ENCODE measurements around the gene BBS10.
"Not testable (repeated sequence)": the region's sequence is repeated elsewhere in the genome, so short reads cannot be mapped to it uniquely, and the experiment has no call there.

The BBS10 gene

DNA sequence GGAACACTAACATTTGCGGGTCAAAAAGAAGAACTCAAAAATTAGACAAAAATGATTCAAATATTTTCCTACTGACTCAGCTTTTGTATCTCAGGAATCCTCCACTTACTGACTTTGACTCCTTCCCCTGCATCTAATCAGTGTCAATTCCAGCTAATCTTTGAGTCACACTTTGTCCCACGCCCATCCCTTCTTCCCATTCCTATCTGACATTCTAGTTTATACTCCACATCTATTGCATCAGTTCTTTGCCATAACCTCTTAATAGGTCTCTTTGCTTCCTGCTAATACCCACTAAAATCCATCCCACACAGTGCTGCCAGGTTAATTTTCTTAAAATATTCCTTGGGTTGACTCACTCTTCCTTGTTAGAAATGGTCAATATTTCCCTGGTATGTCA lies 19.1 kb downstream of the BBS10 start:
- no peak for DNase-seq

DNA sequence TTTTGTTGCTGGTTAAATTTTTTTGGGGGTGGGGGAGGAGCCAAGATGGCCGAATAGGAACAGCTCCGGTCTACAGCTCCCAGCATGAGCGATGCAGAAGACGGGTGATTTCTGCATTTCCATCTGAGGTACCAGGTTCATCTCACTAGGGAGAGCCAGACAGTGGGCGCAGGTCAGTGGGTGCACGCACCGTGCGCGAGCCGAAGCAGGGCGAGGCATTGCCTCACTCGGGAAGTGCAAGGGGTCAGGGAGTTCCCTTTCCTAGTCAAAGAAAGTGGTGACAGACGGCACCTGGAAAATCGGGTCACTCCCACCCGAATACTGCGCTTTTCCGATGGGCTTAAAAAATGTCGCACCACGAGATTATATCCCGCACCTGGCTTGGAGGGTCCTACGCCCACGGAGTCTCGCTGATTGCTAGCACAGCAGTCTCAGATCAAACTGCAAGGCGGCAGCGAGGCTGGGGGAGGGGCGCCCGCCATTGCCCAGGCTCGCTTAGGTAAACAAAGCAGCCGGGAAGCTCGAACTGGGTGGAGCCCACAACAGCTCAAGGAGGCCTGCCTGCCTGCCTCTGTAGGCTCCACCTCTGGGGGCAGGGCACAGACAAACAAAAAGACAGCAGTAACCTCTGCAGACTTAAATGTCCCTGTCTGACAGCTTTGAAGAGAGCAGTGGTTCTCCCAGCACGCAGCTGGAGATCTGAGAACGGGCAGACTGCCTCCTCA lies 28.5 kb downstream of the BBS10 start:
- not testable (repeated sequence) for DNase-seq

DNA sequence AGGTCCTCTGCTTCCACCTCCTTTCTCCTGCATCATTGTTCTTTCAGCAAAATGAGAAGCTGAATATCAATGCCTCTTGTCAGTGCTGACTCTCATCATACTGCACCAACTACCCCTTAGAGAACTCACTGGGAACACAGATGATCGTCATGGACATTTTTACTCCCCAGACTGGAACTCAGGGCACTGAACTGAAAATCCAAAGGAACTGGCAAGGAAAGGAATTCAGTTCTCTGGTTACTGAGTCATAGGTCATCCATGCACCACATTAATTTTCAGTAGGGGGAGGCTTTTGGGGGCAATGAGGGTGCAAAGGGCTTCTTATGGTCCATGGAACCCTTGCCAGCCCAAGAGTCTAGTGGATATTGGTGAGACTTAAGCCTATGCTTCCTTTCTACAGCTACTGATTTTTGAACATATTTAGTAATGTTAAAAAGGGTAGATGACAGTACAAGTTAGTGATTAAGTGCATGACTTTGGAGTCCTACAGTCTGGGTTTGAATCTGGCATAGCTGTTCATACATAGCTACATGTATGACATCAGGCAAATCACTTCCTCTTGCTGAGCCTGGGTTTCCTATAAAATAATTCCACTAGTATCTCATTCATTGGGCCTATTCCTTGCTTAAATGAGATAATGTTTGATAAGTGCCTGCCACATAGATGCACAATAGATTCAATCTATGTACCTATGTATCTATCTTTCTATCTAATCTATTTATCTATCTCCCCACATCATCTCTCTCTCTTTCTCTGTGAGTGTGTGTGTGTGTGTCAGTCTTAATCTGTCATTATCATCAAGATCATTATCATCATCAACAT lies 29.2 kb downstream of the BBS10 start:
- no peak for DNase-seq

DNA sequence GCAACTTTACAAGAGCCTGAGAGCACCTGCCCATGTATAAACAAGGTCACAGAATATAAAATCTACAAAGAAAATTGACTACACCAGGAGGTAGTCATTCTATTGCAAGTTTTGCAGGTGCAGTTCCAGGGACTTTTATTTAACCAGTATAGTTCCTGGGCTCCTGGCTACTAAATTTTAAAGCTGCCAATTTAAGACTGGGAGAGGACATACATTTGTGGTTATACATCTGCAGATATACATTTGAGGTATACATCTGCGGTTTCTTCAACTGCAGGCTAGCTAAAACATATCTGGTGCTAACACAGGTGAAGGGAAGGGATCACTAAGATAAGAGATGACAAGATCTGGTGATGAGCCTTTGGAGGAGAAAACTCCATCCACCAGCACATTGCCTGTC lies 30.2 kb downstream of the BBS10 start:
- DNase-seq, result no peak

DNA sequence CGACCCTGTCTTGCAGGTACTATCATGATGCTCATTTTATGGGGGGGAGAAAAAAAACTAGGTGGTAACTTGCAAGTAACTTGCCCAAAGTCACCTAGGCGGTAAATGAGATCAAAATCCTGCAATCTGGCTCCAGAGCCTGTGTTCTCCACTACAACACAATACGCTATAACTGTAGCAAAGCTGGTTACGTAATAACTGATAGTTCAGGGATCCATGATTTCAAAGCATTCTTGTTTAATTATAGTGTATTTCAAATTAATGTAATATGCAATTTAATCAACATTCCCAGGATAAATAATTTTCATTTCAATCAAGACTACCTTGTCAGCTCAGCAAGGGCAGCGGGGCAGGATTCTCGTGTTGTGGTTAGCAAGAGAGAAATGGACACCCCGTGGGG lies 31.7 kb downstream of the BBS10 start:
- no peak for DNase-seq

DNA sequence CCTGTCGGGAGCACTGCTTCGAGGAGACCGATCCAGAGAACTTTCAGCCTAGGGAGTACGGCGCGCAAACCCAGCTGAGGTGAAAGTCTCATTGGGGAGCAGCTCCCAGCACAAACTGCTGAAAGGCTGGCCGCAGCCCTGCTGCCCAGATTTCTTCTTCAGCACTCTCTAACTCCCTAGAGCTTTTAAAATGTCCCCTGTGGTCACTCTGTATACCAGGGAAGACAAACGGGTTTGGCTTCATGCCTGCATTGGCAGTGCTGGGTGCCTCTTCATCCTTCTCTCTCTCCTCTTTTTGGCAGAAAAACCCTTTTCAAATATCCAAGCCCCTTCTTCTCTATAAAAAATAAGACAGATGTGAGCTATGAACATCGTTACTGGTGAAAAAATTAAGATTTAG lies 34.9 kb downstream of the BBS10 start:
- no peak for DNase-seq

DNA sequence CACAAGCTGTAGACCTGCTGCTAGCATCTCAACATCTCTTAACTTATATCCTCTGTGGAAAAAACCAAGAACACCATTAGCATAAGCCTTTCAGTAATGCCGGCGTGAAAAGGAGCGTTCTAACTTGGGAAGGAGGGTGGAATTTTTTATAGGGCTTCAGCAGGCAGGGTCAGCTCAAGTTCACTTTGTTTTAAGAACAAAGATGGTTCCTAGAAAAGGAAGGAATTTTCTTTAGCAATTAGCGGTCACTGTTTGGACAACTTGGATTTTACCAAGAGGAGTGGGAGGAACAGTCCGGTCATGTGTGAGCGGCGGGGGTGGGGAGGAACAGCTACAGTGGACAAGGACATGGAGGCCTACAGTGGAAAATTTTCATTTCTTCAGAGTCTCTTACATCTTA lies 35.9 kb downstream of the BBS10 start:
- DNase-seq, result no peak

DNA sequence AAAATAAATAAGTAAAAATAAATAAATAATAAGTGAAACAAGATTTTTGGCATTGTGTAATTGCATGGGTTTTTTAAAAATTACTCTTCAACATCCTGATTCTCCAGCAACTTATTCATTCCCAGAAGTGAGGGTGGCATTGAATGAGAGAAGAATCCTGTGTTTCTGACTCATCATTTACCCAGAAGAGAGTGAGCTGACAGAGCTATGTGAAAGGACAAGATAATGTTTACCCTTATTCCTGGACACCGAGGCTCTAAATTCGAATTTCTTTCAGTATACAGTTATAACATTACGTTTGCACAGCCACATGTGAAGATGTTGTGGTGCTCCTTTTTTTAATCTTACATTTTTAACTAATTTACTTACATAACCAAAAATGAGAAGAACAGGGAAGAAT lies 36.4 kb downstream of the BBS10 start:
- no peak for DNase-seq

DNA sequence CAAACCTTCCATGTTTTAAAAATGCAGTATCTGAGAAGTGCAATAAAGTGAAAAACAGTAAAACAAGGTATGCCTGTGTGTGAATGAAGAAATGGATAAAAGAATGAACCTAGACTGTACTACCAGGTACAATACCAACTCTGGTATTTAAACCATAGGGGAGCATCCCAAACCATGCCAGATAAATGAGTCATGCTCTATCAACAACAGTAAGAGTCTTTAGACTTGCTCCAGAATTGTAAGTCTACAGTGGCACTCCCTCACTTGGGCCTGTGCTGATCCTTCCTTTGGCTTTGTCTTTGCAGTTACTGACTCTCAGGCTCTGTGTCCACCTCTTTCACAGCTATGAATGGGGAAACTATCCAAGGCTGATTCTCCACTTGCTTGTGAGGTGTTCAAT lies 38.1 kb downstream of the BBS10 start:
- no peak for DNase-seq

DNA sequence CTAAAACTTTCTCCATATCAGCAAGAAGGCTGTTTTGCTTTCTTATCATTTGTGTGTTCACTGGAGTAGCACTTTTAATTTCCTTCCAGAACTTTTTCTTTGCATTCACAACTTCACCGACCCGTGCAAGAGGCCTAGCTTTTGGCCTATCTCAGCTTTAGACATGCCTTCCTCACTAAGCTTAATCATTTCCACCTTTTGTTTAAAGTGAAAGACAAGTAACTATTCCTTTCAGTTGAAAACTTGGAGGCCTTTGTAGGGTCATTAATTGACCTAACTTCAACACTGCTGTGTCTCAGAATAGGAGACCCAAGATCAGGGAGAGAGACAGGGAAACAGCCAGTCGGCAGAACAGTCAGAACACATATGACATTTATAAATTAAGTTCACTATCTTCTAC lies 39.3 kb downstream of the BBS10 start:
- no peak for DNase-seq

DNA sequence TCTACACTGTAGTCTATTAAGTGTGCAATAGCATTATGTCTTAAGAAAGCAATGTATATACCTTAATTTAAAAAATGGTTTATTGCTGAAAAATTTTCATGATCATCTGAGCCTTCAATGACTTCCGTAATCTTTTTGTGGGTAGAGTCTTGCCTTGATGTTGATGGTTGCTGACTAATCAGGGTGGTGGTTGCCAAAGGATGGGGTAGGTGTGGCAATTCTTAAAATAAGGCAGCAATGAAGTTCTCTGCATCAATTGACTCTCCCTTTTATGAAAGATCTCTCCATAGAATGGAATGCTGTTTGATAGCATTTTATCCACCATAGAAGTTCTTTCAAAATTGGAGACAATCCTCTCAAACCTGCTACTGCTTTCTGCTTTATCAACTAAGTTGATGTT lies 41.1 kb downstream of the BBS10 start:
- no peak for DNase-seq

DNA sequence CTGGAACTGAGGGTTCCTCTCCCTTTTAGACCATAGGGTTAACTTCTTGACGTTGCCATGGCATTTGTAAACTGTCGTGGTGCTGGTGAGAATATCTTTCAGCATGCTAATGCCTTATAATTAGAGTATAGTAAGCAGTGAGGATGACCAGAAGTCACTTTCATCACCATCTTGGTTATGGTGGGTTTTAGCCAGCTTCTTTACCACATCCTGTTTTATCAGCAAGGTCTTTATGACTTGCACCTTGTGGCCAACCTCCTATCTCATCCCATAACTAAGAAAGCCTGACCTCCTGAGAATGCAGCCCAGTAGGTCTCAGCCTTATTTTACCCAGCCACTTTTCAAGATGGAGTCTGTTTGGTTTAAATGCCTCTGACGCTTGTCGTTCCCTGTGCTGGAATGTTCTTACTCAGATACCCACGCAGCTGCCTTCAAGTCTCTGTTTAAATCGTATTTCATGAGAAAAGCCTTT lies 44.2 kb downstream of the BBS10 start:
- DNase-seq, result no peak

DNA sequence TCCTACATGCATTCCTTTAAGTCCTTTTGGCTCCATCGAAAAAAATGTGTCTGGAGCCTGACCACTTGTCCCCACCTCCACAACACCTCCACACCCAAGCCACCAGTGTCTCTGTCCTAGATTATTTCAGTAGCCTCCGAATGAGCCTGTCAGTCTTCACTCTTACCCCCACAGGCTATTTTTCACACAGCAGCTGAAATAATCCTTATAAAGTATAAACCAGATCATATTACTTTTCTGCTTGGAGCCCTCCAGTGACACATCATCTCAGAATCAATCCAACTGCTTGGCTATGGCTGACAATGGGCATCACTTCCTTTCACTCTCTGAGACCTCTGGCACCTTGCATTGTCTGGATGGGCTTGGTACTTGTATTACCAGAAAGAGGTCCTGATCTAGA lies 44.9 kb downstream of the BBS10 start:
- DNase-seq, result no peak

DNA sequence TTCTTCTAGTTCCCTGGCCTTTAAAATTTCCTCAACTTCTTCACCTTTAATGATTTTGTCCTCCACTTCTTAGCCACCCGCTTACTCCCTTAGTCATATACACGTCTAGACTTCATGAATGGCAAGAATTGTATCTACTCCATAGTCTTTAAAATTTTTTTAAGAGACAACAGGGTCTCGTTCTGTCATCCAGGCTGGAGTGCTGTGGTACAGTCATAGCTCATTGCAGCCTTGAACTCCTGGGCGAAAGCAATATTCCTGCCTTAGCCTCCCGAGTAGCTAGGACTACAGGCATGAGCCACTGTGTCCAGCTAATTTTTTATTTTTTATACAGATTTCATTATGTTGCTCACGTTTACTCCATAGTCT lies 47.9 kb downstream of the BBS10 start:
- DNase-seq, result no peak

DNA sequence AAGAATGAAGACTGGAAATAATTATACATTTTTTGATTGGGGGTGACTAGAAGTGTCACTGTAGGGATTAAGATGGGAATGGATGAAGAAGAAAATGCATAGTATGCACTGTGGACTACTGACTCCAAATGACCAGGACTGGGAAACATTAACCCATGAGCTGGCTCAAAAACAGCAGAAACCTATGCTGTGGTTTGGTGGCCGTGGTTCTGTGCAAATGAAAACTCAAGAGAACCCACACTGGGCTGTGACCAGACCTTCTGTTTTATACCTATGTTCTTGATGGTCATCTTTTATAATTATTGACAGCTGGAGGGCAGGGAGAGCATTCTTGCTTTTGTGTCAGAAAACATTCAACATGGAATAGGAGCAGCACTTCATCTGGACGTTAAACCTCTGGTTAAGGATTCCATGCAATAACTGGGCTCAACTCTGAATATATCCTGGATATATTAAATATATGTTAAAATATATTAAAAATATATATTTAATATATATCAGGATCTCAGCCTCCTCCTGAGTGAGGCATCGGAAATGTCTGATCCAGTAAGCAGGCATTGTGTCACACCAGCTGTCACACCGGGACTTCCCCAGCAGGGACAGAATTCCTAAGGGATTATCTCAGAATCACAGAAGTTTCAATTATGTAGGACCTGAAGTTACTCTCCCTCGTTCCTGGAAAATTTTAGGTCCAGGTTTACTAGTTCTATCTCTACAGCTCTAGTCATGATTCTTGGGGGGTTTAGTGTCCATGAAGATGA lies 48.5 kb downstream of the BBS10 start:
- DNase-seq, result no peak

Measured in CD4-positive, alpha-beta T cell treated with Interferon alpha-2 for 1 hour (primary cell).